ENCODE results near the gene CCDC188.

CCDC188 gene

GRCh38 chr22:20179455-20180244 lies 28.8 kb upstream of the CCDC188 start:
- Histone ChIP-seq H3K36me3 (ENCODE audit: control insufficient read depth, low read length) (no peaks in the 10 kb centered on the region), H3K4me1 (ENCODE audit: control insufficient read depth, low read length) (no peaks in the 10 kb centered on the region), H4K20me1 (ENCODE audit: control insufficient read depth, insufficient read depth, low read depth, low read length) (no peaks in the 10 kb centered on the region), H3K27ac (ENCODE audit: low read depth, low read length) (no peak overlapping the region), H3K4me3 (ENCODE audit: low read length) (no peak overlapping the region), H3K27me3 (ENCODE audit: control insufficient read depth, low read length) (no peaks in the 10 kb centered on the region), H3K9me2 (replicated peaks; ENCODE audit: control insufficient read depth, low read length) (no peaks in the 10 kb centered on the region), H3K9me3 (ENCODE audit: control insufficient read depth, insufficient read depth, low read length) (no peaks in the 10 kb centered on the region), H3K4me2 (ENCODE audit: low read length) (no peak overlapping the region), H3K79me2 (ENCODE audit: control insufficient read depth, low read length) (no peaks in the 10 kb centered on the region), H3F3A (ENCODE audit: control insufficient read depth, insufficient read depth) (no peaks in the 10 kb centered on the region)
- TF ChIP-seq EZH2phosphoT487 (IDR thresholded peaks at IDR 0.05; ENCODE audit: borderline replicate concordance, low read length) (no peak), CTCF (IDR thresholded peaks at IDR 0.05; ENCODE audit: low read depth, low read length, poor library complexity, severe bottlenecking) (no peak)

DNA sequence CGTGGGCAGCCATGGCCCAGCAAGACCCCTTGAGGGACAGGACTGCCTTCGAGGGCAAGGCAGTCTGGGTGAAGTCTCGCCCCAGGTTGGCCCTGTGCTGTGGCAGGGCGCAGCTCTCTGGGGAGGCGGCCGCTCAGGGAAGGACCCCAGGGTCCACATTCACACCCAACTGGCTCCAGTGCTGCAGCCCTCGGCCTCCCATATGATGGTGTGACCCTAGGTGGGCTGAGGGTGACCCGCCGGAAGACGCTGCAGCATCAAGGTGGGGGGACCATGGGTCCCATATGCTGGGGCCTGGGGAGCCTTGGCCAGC lies 28.0 kb upstream of the CCDC188 start:
- no peaks in the 10 kb centered on the region for H3K9me3 ChIP-seq (ENCODE audit: control insufficient read depth, insufficient read depth, low read length)
- H4K20me1 ChIP-seq (ENCODE audit: control insufficient read depth, insufficient read depth, low read depth, low read length) = no peaks in the 10 kb centered on the region
- H3K79me2 ChIP-seq (ENCODE audit: control insufficient read depth, low read length) = no peaks in the 10 kb centered on the region
- no peaks in the 10 kb centered on the region for H3K4me1 ChIP-seq (ENCODE audit: control insufficient read depth, low read length)
- H3F3A ChIP-seq (ENCODE audit: control insufficient read depth, insufficient read depth) = no peaks in the 10 kb centered on the region
- H3K9me2 ChIP-seq (replicated peaks; ENCODE audit: control insufficient read depth, low read length) = no peaks in the 10 kb centered on the region
- H3K27me3 ChIP-seq (ENCODE audit: control insufficient read depth, low read length) = no peaks in the 10 kb centered on the region
- H3K36me3 ChIP-seq (ENCODE audit: control insufficient read depth, low read length) = no peaks in the 10 kb centered on the region
- TF ChIP-seq EZH2phosphoT487 (IDR thresholded peaks at IDR 0.05; ENCODE audit: borderline replicate concordance, low read length) (no peak), CTCF (IDR thresholded peaks at IDR 0.05; ENCODE audit: low read depth, low read length, poor library complexity, severe bottlenecking) (no peak)
- no peak overlapping the region for H3K4me3 ChIP-seq (ENCODE audit: low read length)
- H3K4me2 ChIP-seq (ENCODE audit: low read length) = no peak overlapping the region
- no peak overlapping the region for H3K27ac ChIP-seq (ENCODE audit: low read depth, low read length)

DNA sequence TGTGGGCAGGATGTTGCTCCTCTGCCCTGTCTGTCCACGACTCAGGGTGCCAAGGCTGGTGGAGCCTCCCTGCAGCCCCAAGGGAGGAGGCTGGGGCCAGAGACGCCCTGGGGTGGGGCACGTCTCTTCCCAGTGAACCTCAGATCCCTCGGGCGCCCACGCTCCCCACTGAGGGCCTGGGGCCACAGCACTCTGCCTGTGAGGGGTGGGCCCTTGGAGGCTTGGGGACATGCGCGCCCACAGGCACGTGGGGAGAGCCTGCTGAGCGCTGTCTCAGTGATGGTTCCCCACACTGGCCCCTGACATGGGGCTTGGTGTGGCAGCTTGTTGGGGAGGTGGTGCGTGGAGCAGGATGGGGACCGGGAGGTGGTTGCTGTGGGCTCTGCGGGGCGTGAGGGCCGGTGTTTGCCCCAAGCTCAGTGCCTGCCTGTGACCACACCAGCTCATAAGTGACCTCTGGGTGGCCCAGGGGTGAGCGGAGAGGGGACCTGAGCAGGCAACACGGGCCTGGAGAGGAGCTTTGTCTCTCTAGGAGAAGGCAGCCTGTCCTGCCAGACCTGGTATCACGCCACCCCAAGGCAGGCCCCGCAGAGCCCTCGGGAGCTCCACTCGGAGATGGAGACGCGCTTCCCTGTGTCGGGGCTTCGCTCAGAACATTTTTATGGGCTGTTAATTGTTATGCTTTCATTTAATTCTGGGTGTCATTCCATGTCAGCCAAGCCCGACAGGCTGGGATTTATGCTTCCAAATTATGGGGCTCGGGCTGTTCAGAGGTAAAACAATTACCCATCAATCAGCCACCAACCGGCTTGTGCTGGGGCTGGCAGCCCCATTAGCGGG lies 27.4 kb upstream of the CCDC188 start:
- Histone ChIP-seq H3K4me2 (ENCODE audit: low read length) (no peak overlapping the region), H3K9me2 (replicated peaks; ENCODE audit: control insufficient read depth, low read length) (no peaks in the 10 kb centered on the region), H3K27me3 (ENCODE audit: control insufficient read depth, low read length) (no peaks in the 10 kb centered on the region)

More for the DNA sequence above, 27.4 kb upstream of the CCDC188 start:
- Histone ChIP-seq H3K4me3 (ENCODE audit: low read length) (no peak overlapping the region), H3K79me2 (ENCODE audit: control insufficient read depth, low read length) (no peaks in the 10 kb centered on the region), H4K20me1 (ENCODE audit: control insufficient read depth, insufficient read depth, low read depth, low read length) (no peaks in the 10 kb centered on the region), H3K9me3 (ENCODE audit: control insufficient read depth, insufficient read depth, low read length) (no peaks in the 10 kb centered on the region), H3K27ac (ENCODE audit: low read depth, low read length) (no peak overlapping the region), H3F3A (ENCODE audit: control insufficient read depth, insufficient read depth) (no peaks in the 10 kb centered on the region), H3K36me3 (ENCODE audit: control insufficient read depth, low read length) (no peaks in the 10 kb centered on the region), H3K4me1 (ENCODE audit: control insufficient read depth, low read length) (no peaks in the 10 kb centered on the region)
- TF ChIP-seq EZH2phosphoT487 (IDR thresholded peaks at IDR 0.05; ENCODE audit: borderline replicate concordance, low read length) = no peak
- no peak for TF ChIP-seq CTCF (IDR thresholded peaks at IDR 0.05; ENCODE audit: low read depth, low read length, poor library complexity, severe bottlenecking)

Measured in DOHH2 (cell line).